ENCODE data around the gene SLC32A1. TPM values are rescaled to one million over a fixed set of nuclear protein-coding genes. Genes with fewer than 3 reads are reported as not detected.

The SLC32A1 gene
- total and polyA plus RNA-seq, 2 of the 13 experiments (the other 11 are each of a cell fraction or from before 2014, with no cell fraction given): not detected

DNA sequence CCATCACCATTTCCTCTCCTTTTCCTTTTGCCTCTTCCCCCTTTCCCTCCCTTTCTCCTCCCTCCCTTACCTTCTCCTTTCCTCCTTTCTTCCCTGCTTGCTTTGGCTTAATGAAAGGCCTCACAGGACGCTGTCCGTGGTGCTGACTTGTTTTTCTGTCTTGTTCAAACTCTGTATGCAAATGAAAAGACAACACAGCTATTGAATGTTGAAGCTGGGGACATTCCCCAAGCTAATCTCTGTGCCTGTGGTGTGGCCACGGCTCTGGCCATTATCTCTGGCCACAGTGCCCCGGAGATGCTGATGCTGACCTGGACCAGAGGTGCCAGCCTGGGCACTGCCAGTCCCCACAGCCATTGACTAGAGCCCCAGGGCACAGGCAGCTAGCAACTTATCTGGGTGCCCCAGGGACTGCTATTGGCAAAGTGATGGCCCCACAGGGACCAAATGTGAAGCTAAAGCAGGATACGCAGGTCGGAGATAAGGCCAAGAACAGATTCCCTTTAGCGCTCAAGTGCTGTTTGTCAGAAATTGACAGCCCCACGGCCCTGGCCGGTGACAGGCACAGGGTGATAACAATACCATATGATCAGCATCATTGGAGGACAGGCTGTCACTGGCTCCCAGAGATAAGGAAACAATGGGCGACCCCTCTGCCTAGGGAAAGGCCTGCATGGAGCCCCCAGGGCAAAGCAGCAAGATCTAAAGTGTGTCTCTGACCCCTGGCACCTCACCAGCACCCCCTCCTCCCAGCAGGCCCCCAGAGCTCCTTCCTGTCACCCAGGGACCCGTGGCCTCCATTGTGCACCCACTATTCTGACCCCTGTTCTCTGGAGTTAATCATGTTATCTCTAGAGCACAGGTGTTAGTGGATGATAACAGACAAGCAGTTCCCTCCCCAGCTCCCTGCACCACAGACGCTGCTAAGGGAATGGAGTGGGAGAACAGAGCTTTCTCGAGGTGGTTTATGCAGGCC lies 31.6 kb upstream of the SLC32A1 start (continued):
- TF ChIP-seq, protein P1, sequence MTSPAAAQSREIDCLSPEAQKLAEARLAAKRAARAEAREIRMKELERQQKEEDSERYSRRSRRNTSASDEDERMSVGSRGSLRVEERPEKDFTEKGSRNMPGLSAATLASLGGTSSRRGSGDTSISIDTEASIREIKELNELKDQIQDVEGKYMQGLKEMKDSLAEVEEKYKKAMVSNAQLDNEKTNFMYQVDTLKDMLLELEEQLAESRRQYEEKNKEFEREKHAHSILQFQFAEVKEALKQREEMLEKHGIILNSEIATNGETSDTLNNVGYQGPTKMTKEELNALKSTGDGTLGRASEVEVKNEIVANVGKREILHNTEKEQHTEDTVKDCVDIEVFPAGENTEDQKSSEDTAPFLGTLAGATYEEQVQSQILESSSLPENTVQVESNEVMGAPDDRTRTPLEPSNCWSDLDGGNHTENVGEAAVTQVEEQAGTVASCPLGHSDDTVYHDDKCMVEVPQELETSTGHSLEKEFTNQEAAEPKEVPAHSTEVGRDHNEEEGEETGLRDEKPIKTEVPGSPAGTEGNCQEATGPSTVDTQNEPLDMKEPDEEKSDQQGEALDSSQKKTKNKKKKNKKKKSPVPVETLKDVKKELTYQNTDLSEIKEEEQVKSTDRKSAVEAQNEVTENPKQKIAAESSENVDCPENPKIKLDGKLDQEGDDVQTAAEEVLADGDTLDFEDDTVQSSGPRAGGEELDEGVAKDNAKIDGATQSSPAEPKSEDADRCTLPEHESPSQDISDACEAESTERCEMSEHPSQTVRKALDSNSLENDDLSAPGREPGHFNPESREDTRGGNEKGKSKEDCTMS (CRISPR knock-in tag; conservative IDR thresholded peaks at IDR 0.05): peak; percentile 94; the same call in 1 of the 2 replicates
- TF ChIP-seq, protein P2, sequence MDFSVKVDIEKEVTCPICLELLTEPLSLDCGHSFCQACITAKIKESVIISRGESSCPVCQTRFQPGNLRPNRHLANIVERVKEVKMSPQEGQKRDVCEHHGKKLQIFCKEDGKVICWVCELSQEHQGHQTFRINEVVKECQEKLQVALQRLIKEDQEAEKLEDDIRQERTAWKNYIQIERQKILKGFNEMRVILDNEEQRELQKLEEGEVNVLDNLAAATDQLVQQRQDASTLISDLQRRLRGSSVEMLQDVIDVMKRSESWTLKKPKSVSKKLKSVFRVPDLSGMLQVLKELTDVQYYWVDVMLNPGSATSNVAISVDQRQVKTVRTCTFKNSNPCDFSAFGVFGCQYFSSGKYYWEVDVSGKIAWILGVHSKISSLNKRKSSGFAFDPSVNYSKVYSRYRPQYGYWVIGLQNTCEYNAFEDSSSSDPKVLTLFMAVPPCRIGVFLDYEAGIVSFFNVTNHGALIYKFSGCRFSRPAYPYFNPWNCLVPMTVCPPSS (IDR thresholded peaks at IDR 0.05): no peak
- TF ChIP-seq ZNF839 (CRISPR knock-in tag; IDR thresholded peaks at IDR 0.05; ENCODE audit: borderline replicate concordance): peak; percentile 21; the same call in 1 of the 2 replicates
- TF ChIP-seq DMTF1 (CRISPR knock-in tag; IDR thresholded peaks at IDR 0.05): peak; percentile 45; the same call in 1 of the 2 replicates
- 0 out of 2 replicates have a peak, but pooled peaks have one; percentile 62 for TF ChIP-seq ZNF772 (CRISPR knock-in tag; IDR thresholded peaks at IDR 0.05)
- TF ChIP-seq ZNF580 (CRISPR knock-in tag; IDR thresholded peaks at IDR 0.05; ENCODE audit: borderline replicate concordance, low read depth): peak; percentile 91
- no peak for TF ChIP-seq ZNF34 (CRISPR knock-in tag; IDR thresholded peaks at IDR 0.05; ENCODE audit: borderline replicate concordance)
- no peak for TF ChIP-seq TRIM24 (CRISPR knock-in tag; IDR thresholded peaks at IDR 0.05)
- peak; percentile 63 for TF ChIP-seq FOSL2 (CRISPR knock-in tag; IDR thresholded peaks at IDR 0.05)
- TF ChIP-seq ZNF607 (CRISPR knock-in tag; IDR thresholded peaks at IDR 0.05; ENCODE audit: borderline replicate concordance): peak; percentile 96
- TF ChIP-seq BHLHE40 (IDR thresholded peaks at IDR 0.05; ENCODE audit: low read length): no peak
- peak; percentile 55; the same call in 1 of the 2 replicates for TF ChIP-seq ZNF468 (CRISPR knock-in tag; IDR thresholded peaks at IDR 0.05)
- TF ChIP-seq KDM2A (CRISPR knock-in tag; IDR thresholded peaks at IDR 0.05; ENCODE audit: borderline replicate concordance, low read depth): peak; percentile 40; the same call in 1 of the 2 replicates
- TF ChIP-seq, protein P3, sequence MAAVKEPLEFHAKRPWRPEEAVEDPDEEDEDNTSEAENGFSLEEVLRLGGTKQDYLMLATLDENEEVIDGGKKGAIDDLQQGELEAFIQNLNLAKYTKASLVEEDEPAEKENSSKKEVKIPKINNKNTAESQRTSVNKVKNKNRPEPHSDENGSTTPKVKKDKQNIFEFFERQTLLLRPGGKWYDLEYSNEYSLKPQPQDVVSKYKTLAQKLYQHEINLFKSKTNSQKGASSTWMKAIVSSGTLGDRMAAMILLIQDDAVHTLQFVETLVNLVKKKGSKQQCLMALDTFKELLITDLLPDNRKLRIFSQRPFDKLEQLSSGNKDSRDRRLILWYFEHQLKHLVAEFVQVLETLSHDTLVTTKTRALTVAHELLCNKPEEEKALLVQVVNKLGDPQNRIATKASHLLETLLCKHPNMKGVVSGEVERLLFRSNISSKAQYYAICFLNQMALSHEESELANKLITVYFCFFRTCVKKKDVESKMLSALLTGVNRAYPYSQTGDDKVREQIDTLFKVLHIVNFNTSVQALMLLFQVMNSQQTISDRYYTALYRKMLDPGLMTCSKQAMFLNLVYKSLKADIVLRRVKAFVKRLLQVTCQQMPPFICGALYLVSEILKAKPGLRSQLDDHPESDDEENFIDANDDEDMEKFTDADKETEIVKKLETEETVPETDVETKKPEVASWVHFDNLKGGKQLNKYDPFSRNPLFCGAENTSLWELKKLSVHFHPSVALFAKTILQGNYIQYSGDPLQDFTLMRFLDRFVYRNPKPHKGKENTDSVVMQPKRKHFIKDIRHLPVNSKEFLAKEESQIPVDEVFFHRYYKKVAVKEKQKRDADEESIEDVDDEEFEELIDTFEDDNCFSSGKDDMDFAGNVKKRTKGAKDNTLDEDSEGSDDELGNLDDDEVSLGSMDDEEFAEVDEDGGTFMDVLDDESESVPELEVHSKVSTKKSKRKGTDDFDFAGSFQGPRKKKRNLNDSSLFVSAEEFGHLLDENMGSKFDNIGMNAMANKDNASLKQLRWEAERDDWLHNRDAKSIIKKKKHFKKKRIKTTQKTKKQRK (IDR thresholded peaks at IDR 0.05; ENCODE audit: low read length): no peak
- TF ChIP-seq RFXANK (CRISPR knock-in tag; IDR thresholded peaks at IDR 0.05): peak; percentile 88; the same call in 1 of the 2 replicates
